ENCODE measurements around the gene NEK2.
"Not testable (repeated sequence)": the region's sequence is repeated elsewhere in the genome, so short reads cannot be mapped to it uniquely, and the experiment has no call there.

The NEK2 gene

GRCh38 chr1:211675230-211676105, at the start of gene NEK2:
TSS of gene NEK2 (minus strand) at chr1:211675621. CDS start at chr1:211675479, 142 bp downstream.
- Mint-ChIP-seq H3K27ac (no peak within 1 kb of the TSS), H3K27me3 (no peaks in the 10 kb centered on the region), H3K9me3 (no peaks in the 10 kb centered on the region), H3K4me1 (ENCODE audit: low read depth) (peaks cover 25% of the 10 kb centered on the region), H3K4me3 (peak within 1 kb of the TSS; percentile 85), H3K36me3 (ENCODE audit: low read depth) (no peaks in the 10 kb centered on the region)
- intact Hi-C loops (cut with micrococcal nuclease), result no loop called here

GRCh38 chr1:211724687-211725196, 49.3 kb upstream of the NEK2 start:
- H3K4me3 Mint-ChIP-seq, result no peak overlapping the region
- intact Hi-C loops (cut with micrococcal nuclease), result no loop called here
- H3K36me3 Mint-ChIP-seq (ENCODE audit: low read depth), result no peaks in the 10 kb centered on the region
- peaks cover 11% of the 10 kb centered on the region for H3K4me1 Mint-ChIP-seq (ENCODE audit: low read depth)
- H3K27ac Mint-ChIP-seq, result no peak overlapping the region
- H3K27me3 Mint-ChIP-seq, result peaks cover 4% of the 10 kb centered on the region
- H3K9me3 Mint-ChIP-seq, result no peaks in the 10 kb centered on the region

- no peak overlapping the region for H3K27ac Mint-ChIP-seq
- no peak overlapping the region for H3K4me3 Mint-ChIP-seq
- no peaks in the 10 kb centered on the region for H3K9me3 Mint-ChIP-seq
- H3K4me1 Mint-ChIP-seq (ENCODE audit: low read depth), result peaks cover 11% of the 10 kb centered on the region
- H3K27me3 Mint-ChIP-seq, result peaks cover 4% of the 10 kb centered on the region
- intact Hi-C loops (cut with micrococcal nuclease), result no loop called here
- no peaks in the 10 kb centered on the region for H3K36me3 Mint-ChIP-seq (ENCODE audit: low read depth)
Observed at GRCh38 chr1:211723273-211723672, 47.9 kb upstream of the NEK2 start.

- Mint-ChIP-seq H3K36me3 (ENCODE audit: low read depth) (no peaks in the 10 kb centered on the region), H3K9me3 (no peaks in the 10 kb centered on the region), H3K27ac (no peak overlapping the region), H3K27me3 (peaks cover 4% of the 10 kb centered on the region), H3K4me1 (ENCODE audit: low read depth) (peaks cover 11% of the 10 kb centered on the region), H3K4me3 (no peak overlapping the region)
- intact Hi-C loops (cut with micrococcal nuclease), result no loop called here
Observed at GRCh38 chr1:211722277-211723175, 47.1 kb upstream of the NEK2 start.

- H3K27ac Mint-ChIP-seq; H3K9me3 Mint-ChIP-seq; H3K27me3 Mint-ChIP-seq; H3K36me3 Mint-ChIP-seq (ENCODE audit: low read depth); H3K4me1 Mint-ChIP-seq (ENCODE audit: low read depth); H3K4me3 Mint-ChIP-seq; intact Hi-C loops (cut with micrococcal nuclease): not testable (repeated sequence)
Observed at GRCh38 chr1:211716555-211716954, 41.1 kb upstream of the NEK2 start.

GRCh38 chr1:211715971-211716370, 40.5 kb upstream of the NEK2 start:
- Mint-ChIP-seq H3K4me1 (ENCODE audit: low read depth) (peaks cover 4% of the 10 kb centered on the region), H3K9me3 (no peaks in the 10 kb centered on the region), H3K27ac (no peak overlapping the region)

GRCh38 chr1:211714154-211714553, 38.7 kb upstream of the NEK2 start:
- Mint-ChIP-seq H3K27ac (no peak overlapping the region), H3K36me3 (ENCODE audit: low read depth) (no peaks in the 10 kb centered on the region), H3K27me3 (no peaks in the 10 kb centered on the region), H3K4me1 (ENCODE audit: low read depth) (peaks cover 10% of the 10 kb centered on the region), H3K4me3 (no peak overlapping the region), H3K9me3 (no peaks in the 10 kb centered on the region)
- intact Hi-C loops (cut with micrococcal nuclease), result no loop called here

More at GRCh38 chr1:211715971-211716370, 40.5 kb upstream of the NEK2 start:
- intact Hi-C loops (cut with micrococcal nuclease), result no loop called here
- Mint-ChIP-seq H3K27me3 (no peaks in the 10 kb centered on the region), H3K4me3 (no peak overlapping the region), H3K36me3 (ENCODE audit: low read depth) (no peaks in the 10 kb centered on the region)

- Mint-ChIP-seq H3K4me1 (ENCODE audit: low read depth) (peaks cover 10% of the 10 kb centered on the region), H3K4me3 (no peak overlapping the region), H3K27me3 (no peaks in the 10 kb centered on the region), H3K9me3 (no peaks in the 10 kb centered on the region), H3K27ac (no peak overlapping the region), H3K36me3 (ENCODE audit: low read depth) (no peaks in the 10 kb centered on the region)
- intact Hi-C loops (cut with micrococcal nuclease), result no loop called here
Observed at GRCh38 chr1:211713231-211713630, 37.8 kb upstream of the NEK2 start.

GRCh38 chr1:211711315-211711705, 35.9 kb upstream of the NEK2 start:
- intact Hi-C loops (cut with micrococcal nuclease), result no loop called here
- no peak overlapping the region for H3K27ac Mint-ChIP-seq
- no peak overlapping the region for H3K4me3 Mint-ChIP-seq
- no peaks in the 10 kb centered on the region for H3K9me3 Mint-ChIP-seq
- no peaks in the 10 kb centered on the region for H3K36me3 Mint-ChIP-seq (ENCODE audit: low read depth)
- no peaks in the 10 kb centered on the region for H3K27me3 Mint-ChIP-seq
- H3K4me1 Mint-ChIP-seq (ENCODE audit: low read depth), result peaks cover 10% of the 10 kb centered on the region

- Mint-ChIP-seq H3K36me3 (ENCODE audit: low read depth) (no peaks in the 10 kb centered on the region), H3K27ac (no peak overlapping the region), H3K4me3 (no peak overlapping the region), H3K9me3 (no peaks in the 10 kb centered on the region), H3K27me3 (no peaks in the 10 kb centered on the region), H3K4me1 (ENCODE audit: low read depth) (peaks cover 10% of the 10 kb centered on the region)
- intact Hi-C loops (cut with micrococcal nuclease), result no loop called here
Observed at GRCh38 chr1:211710566-211711314, 35.3 kb upstream of the NEK2 start.

GRCh38 chr1:211708926-211709325, 33.5 kb upstream of the NEK2 start:
- Mint-ChIP-seq H3K36me3 (ENCODE audit: low read depth) (no peaks in the 10 kb centered on the region), H3K27ac (no peak overlapping the region), H3K27me3 (peaks cover under 1% of the 10 kb centered on the region), H3K4me3 (no peak overlapping the region), H3K9me3 (no peaks in the 10 kb centered on the region), H3K4me1 (ENCODE audit: low read depth) (peaks cover 12% of the 10 kb centered on the region)
- intact Hi-C loops (cut with micrococcal nuclease), result no loop called here

GRCh38 chr1:211708006-211708405, 32.6 kb upstream of the NEK2 start:
- intact Hi-C loops (cut with micrococcal nuclease), result no loop called here
- H3K27me3 Mint-ChIP-seq, result peaks cover 2% of the 10 kb centered on the region
- peaks cover 16% of the 10 kb centered on the region for H3K4me1 Mint-ChIP-seq (ENCODE audit: low read depth)
- no peak overlapping the region for H3K4me3 Mint-ChIP-seq
- no peaks in the 10 kb centered on the region for H3K9me3 Mint-ChIP-seq
- no peak overlapping the region for H3K27ac Mint-ChIP-seq
- H3K36me3 Mint-ChIP-seq (ENCODE audit: low read depth), result no peaks in the 10 kb centered on the region

GRCh38 chr1:211705467-211706091, 30.2 kb upstream of the NEK2 start:
- H3K36me3 Mint-ChIP-seq (ENCODE audit: low read depth), result no peaks in the 10 kb centered on the region
- no peak overlapping the region for H3K4me3 Mint-ChIP-seq
- intact Hi-C loops (cut with micrococcal nuclease), result no loop called here
- H3K9me3 Mint-ChIP-seq, result no peaks in the 10 kb centered on the region
- peaks cover 8% of the 10 kb centered on the region for H3K4me1 Mint-ChIP-seq (ENCODE audit: low read depth)
- H3K27ac Mint-ChIP-seq, result no peak overlapping the region
- peaks cover 10% of the 10 kb centered on the region for H3K27me3 Mint-ChIP-seq
